Measurements from ENCODE around the gene HSD17B12. TPM values are rescaled to one million over a fixed set of nuclear protein-coding genes. Genes with fewer than 3 reads are reported as not detected.

The HSD17B12 gene
- total RNA-seq, 1 experiment from 2014 or later = 106 TPM

DNA sequence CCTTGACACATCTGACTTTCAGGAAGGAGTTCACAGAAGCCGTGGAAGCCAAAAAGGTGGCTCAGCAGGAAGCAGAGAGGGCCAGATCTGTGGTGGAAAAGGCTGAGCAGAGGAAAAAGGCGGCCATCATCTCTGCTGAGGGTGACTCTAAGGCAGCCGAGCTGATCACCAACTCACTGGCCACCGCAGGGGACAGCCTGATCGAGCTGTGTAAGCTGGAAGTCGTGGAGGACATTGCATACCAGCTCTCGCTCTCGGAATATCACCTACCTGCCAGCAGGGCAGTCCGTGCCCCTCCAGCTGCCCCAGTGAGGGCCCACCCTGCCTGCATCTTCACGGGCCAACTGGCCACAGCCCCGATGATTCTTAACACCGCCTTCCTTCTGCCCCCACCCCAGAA is 53.7 kb downstream of the HSD17B12 start:
- no peak overlapping the region for H3K4me3 ChIP-seq (ENCODE audit: low read depth in 2 of 2, low read length in 2 of 2)
- in situ Hi-C loops (cut with HindIII; ENCODE audit: low pct_unique_long_range_greater_than_20kb, low sequenced_read_pairs) = no loop called here
- no peak overlapping the region for H3K27ac ChIP-seq (ENCODE audit: low read length)
- ATAC-seq (no peak), DNase-seq (ENCODE audit: low read depth, low spot score) (no peak)
- TF ChIP-seq SIN3A (IDR thresholded peaks at IDR 0.05; ENCODE audit: borderline replicate concordance, insufficient read depth, low read depth, low read length) (no peak), POLR2AphosphoS5 (IDR thresholded peaks at IDR 0.05; ENCODE audit: low read depth, low read length) (no peak), TCF7L2 (IDR thresholded peaks at IDR 0.05; ENCODE audit: low read depth, low read length) (no peak), REST (IDR thresholded peaks at IDR 0.05; ENCODE audit: insufficient read depth in 1 of 2, low read depth in 2 of 2, low read length in 1 of 2) (no peak)
- TF ChIP-seq, protein P1, sequence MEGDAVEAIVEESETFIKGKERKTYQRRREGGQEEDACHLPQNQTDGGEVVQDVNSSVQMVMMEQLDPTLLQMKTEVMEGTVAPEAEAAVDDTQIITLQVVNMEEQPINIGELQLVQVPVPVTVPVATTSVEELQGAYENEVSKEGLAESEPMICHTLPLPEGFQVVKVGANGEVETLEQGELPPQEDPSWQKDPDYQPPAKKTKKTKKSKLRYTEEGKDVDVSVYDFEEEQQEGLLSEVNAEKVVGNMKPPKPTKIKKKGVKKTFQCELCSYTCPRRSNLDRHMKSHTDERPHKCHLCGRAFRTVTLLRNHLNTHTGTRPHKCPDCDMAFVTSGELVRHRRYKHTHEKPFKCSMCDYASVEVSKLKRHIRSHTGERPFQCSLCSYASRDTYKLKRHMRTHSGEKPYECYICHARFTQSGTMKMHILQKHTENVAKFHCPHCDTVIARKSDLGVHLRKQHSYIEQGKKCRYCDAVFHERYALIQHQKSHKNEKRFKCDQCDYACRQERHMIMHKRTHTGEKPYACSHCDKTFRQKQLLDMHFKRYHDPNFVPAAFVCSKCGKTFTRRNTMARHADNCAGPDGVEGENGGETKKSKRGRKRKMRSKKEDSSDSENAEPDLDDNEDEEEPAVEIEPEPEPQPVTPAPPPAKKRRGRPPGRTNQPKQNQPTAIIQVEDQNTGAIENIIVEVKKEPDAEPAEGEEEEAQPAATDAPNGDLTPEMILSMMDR (IDR thresholded peaks at IDR 0.05) = no peak
- POLR2A ChIA-PET = no interaction called here
- H3K9me3 ChIP-seq (ENCODE audit: control insufficient read depth, insufficient read depth, low read depth, low read length) = no peaks in the 10 kb centered on the region
- CTCF ChIA-PET = no interaction called here
- no peaks in the 10 kb centered on the region for H3K36me3 ChIP-seq (ENCODE audit: control insufficient read depth, insufficient read depth, low read length)
- no TSS peak for BruUV-seq (replicated peaks)
- intact Hi-C loops (cut with micrococcal nuclease; ENCODE audit: unreplicated experiment) = no loop called here
- H3K4me1 ChIP-seq (ENCODE audit: control insufficient read depth, insufficient read depth, low read length) = peaks cover 10% of the 10 kb centered on the region
- no peaks in the 10 kb centered on the region for H3K27me3 ChIP-seq (ENCODE audit: control insufficient read depth, insufficient read depth, low read length)

DNA sequence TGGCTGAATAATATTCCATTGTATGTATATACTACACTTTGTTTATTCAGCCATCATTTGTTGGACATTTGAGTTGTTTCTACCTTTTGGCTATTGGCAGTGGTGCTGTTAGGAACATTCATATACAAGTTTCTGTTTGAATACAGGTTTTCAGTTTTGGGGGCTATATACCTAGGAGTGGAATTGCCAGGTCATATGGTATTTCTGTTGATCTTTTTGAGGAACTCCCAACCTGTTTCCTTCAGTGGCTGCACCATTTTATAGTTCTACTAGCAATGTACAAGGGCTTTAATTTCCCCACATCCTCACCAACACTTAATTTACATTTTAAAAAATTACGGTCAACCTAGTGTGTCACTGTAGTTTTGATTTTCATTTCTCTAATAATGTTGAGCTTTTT is 54.6 kb downstream of the HSD17B12 start:
- H3K27ac ChIP-seq (ENCODE audit: low read length) = no peak overlapping the region
- in situ Hi-C loops (cut with HindIII; ENCODE audit: low pct_unique_long_range_greater_than_20kb, low sequenced_read_pairs) (no loop called here), intact Hi-C loops (cut with micrococcal nuclease; ENCODE audit: unreplicated experiment) (no loop called here)
- ChIA-PET POLR2A (no interaction called here), CTCF (no interaction called here)
- H3K4me1 ChIP-seq (ENCODE audit: control insufficient read depth, insufficient read depth, low read length) = peaks cover 10% of the 10 kb centered on the region
- TF ChIP-seq POLR2AphosphoS5 (IDR thresholded peaks at IDR 0.05; ENCODE audit: low read depth, low read length) (no peak), TCF7L2 (IDR thresholded peaks at IDR 0.05; ENCODE audit: low read depth, low read length) (no peak), REST (IDR thresholded peaks at IDR 0.05; ENCODE audit: insufficient read depth in 1 of 2, low read depth in 2 of 2, low read length in 1 of 2) (no peak), SIN3A (IDR thresholded peaks at IDR 0.05; ENCODE audit: borderline replicate concordance, insufficient read depth, low read depth, low read length) (no peak)
- TF ChIP-seq, protein P1 (IDR thresholded peaks at IDR 0.05) = no peak
- H3K36me3 ChIP-seq (ENCODE audit: control insufficient read depth, insufficient read depth, low read length) = no peaks in the 10 kb centered on the region
- ATAC-seq (no peak), DNase-seq (ENCODE audit: low read depth, low spot score) (no peak)
- no peak overlapping the region for H3K4me3 ChIP-seq (ENCODE audit: low read depth in 2 of 2, low read length in 2 of 2)
- H3K9me3 ChIP-seq (ENCODE audit: control insufficient read depth, insufficient read depth, low read depth, low read length) = no peaks in the 10 kb centered on the region
- H3K27me3 ChIP-seq (ENCODE audit: control insufficient read depth, insufficient read depth, low read length) = no peaks in the 10 kb centered on the region
- BruUV-seq (replicated peaks) = no TSS peak

Measured in Panc1 (cell line).